Lower leg skin (tissue), 3 donors: ENCODE data around the gene EPB41L2.

ENCODE experiments used
- POLR2A ChIP-seq, 2 donors: fragments of 450-650 bp; IDR thresholded peaks; one replicate each; pipeline ENCODE4 v1.6.1; 2016 to 2017; ENCODE audit warnings: antibody characterized with exemption in 2 of 2, mild to moderate bottlenecking in 1 of 2, moderate library complexity in 1 of 2
- TF ChIP-seq, protein P1 (sequence below), 3 donors: fragments of 450-650 bp; IDR thresholded peaks; one replicate each; pipeline ENCODE4 v1.5.1; 2016; ENCODE audit warnings: antibody characterized with exemption in 3 of 3, mild to moderate bottlenecking in 3 of 3, moderate library complexity in 2 of 3

DNA sequence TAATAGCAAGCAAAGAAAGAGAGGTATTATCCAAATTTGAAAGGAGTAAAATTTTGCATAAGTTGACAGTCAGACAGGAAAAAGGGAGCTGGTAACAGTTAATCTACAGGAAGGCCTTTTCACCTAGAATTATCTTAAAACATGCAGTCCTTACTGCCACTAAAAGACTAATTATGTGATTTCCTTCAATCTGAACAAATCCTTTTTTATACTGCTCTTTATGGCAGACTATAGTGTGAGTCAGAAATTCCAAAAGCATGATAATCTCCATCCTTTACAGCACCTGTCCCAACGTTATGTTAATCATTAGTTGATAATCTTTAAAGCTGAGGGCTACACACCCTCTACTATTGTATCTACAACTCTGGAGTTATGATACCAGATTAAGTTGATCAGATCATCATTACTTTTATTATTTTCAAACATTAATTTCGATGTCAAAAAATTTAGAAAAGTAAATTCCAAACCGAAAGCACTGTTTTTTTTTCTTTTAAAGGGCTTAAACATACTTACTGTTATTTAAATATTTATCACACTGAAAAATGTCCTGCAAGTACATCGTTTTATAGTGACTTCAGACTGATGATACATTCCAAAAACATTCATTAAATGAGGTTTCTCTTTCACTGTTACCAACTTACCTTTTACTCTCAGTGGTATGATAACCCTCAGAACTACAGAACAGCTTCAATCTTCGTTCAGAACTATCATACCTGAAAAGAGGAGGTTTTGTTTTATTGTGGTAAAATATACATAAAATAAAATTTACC lies 39.1 kb upstream of the EPB41L2 start:
- TF ChIP-seq POLR2A (IDR thresholded peaks at IDR 0.05), result no peak
- TF ChIP-seq, protein P1, sequence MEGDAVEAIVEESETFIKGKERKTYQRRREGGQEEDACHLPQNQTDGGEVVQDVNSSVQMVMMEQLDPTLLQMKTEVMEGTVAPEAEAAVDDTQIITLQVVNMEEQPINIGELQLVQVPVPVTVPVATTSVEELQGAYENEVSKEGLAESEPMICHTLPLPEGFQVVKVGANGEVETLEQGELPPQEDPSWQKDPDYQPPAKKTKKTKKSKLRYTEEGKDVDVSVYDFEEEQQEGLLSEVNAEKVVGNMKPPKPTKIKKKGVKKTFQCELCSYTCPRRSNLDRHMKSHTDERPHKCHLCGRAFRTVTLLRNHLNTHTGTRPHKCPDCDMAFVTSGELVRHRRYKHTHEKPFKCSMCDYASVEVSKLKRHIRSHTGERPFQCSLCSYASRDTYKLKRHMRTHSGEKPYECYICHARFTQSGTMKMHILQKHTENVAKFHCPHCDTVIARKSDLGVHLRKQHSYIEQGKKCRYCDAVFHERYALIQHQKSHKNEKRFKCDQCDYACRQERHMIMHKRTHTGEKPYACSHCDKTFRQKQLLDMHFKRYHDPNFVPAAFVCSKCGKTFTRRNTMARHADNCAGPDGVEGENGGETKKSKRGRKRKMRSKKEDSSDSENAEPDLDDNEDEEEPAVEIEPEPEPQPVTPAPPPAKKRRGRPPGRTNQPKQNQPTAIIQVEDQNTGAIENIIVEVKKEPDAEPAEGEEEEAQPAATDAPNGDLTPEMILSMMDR (IDR thresholded peaks at IDR 0.05), result no peak
